Mesodermal cell (in vitro differentiated cells): Measurements from ENCODE around the gene TNXB.
"Not testable (repeated sequence)": the region's sequence is repeated elsewhere in the genome, so short reads cannot be mapped to it uniquely, and the experiment has no call there.

Experiments used
- H3K27ac ChIP-seq: 2 replicates; pipeline ENCODE4 v1.7.0; 2013; ENCODE audit warnings: mild to moderate bottlenecking, low read depth, low read length, moderate library complexity; ENCODE audit not compliant: severe bottlenecking
- H3K36me3 ChIP-seq: 2 replicates; pipeline ENCODE4 v1.7.1; 2013; ENCODE audit warnings: mild to moderate bottlenecking, low read length, moderate library complexity; ENCODE audit not compliant: control insufficient read depth, insufficient read depth
- H3K4me1 ChIP-seq: one replicate; pipeline ENCODE4 v1.7.1; 2013; ENCODE audit warnings: mild to moderate bottlenecking, low read length; ENCODE audit not compliant: insufficient read depth, control insufficient read depth, poor library complexity, severe bottlenecking
- H3K4me3 ChIP-seq: 2 replicates; pipeline ENCODE4 v1.7.0; 2013; ENCODE audit warnings: low read length, control low read depth, mild to moderate bottlenecking; ENCODE audit not compliant: insufficient read depth, poor library complexity, severe bottlenecking; ENCODE audit errors: extremely low read depth
- H3K9me3 ChIP-seq: 2 replicates; pipeline ENCODE4 v1.7.1; 2013; ENCODE audit warnings: mild to moderate bottlenecking, low read length, moderate library complexity; ENCODE audit not compliant: control insufficient read depth
- WGBS, 2 experiments: methylation state at CpG; one replicate each; pipeline ENCODE4 v1.1.5; 2013; ENCODE audit warnings: missing lambda C conversion rate in 2 of 2; ENCODE audit not compliant: insufficient coverage in 2 of 2; 5-methylcytosine and 5-hydroxymethylcytosine counted together

The TNXB gene

GRCh38 chr6:32070814-32071543 is 38.2 kb downstream of the TNXB start:
- no peak overlapping the region for H3K27ac ChIP-seq
- H3K9me3 ChIP-seq: no peaks in the 10 kb centered on the region
- H3K36me3 ChIP-seq: no peaks in the 10 kb centered on the region
- no peak overlapping the region for H3K4me3 ChIP-seq
- H3K4me1 ChIP-seq: peaks cover 7% of the 10 kb centered on the region
- 69 to 74% methylated on average over 12 to 15 of the region's 16 CpGs for WGBS, 2 experiments

DNA sequence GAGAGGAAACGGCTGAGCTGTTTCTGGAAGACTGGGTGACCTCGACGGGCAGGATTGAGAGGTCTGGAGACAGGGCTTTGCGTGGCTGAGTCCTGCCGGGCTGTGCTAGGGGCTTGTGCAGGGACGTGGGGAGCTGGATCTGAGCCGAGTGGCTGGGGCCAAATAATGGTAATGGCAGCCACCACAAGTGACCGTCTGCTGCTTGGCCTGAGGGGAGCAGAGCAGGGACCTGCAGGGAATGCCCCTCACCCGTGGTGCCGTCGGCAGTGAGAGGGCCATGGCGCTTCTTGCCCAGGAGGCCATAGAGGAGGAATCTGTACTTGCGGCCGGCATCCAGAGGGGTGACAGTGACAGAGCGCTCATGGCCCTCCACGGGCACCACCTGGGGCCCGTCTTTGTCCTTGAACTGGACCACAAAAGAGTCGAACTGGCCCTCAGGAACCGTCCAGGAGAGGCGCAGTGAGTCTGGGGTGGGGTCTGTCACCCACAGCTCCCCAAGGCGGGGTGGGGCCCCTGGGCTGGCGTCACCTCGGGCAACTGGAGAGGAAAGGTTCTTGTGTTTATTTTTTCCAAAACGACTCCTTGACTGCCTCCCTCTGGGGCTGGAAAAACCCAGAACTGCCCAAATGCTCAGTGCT is 39.1 kb downstream of the TNXB start:
- no peak overlapping the region for H3K4me3 ChIP-seq

GRCh38 chr6:32069460-32069859 is 39.7 kb downstream of the TNXB start:
- H3K4me3 ChIP-seq: no peak overlapping the region
- no peaks in the 10 kb centered on the region for H3K36me3 ChIP-seq
- H3K4me1 ChIP-seq: no peaks in the 10 kb centered on the region
- no peaks in the 10 kb centered on the region for H3K9me3 ChIP-seq
- no peak overlapping the region for H3K27ac ChIP-seq
- WGBS, 2 experiments: 95 to 96% methylated on average over 12 to 17 of the region's 17 CpGs

More for the DNA sequence above, 39.1 kb downstream of the TNXB start:
- H3K27ac ChIP-seq: no peak overlapping the region
- H3K36me3 ChIP-seq: no peaks in the 10 kb centered on the region
- no peaks in the 10 kb centered on the region for H3K9me3 ChIP-seq
- 94 to 96% methylated on average over 21 of the region's 24 CpGs for WGBS, 2 experiments
- H3K4me1 ChIP-seq: no peaks in the 10 kb centered on the region

DNA sequence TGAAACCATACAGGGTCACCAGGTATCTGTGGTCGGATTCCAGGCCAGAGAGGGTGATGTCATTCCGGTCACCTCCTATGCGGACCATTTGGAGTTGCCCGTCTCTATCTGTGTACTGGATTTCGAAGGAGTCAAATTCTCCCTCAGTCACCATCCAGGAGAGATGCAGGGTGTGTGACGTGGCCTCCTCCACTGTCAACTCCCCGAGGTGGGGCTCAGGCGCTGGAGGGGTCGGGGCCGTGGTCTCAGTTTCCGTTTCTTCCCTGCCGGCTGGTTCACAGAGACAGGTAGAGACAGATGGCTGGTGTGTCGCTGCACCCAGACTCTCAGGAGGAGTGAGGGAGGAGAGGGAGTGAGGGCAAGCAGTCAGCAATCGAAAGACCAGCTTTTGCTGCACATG is 40.3 kb downstream of the TNXB start:
- Histone ChIP-seq H3K4me3 (no peak overlapping the region), H3K9me3 (no peaks in the 10 kb centered on the region), H3K36me3 (no peaks in the 10 kb centered on the region), H3K27ac (no peak overlapping the region), H3K4me1 (no peaks in the 10 kb centered on the region)
- 88 to 91% methylated on average over 12 to 14 of the region's 14 CpGs for WGBS, 2 experiments

DNA sequence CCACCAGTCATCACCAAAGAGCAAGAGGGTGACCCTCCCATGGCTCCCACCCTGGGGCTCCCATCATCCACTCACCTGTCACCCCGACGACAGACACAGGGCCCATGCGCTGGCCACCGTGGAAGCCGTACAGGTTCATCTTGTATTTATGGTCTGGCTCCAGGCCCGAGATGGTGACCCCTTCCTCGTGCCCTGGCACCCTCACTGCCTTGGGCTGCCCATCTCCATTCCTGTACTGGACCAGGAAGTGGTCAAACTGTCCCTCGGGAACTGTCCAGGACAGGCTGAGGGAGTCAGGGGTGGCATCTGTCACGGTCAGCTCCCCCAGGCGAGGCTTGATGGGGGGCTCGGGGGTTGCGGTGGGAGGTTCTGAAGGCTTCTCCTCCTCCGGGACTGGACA is 40.8 kb downstream of the TNXB start:
- H3K4me3 ChIP-seq, H3K4me1 ChIP-seq, H3K27ac ChIP-seq, H3K9me3 ChIP-seq, H3K36me3 ChIP-seq: not testable (repeated sequence)
- 94 to 95% methylated on average over 12 of the region's 13 CpGs for WGBS, 2 experiments

GRCh38 chr6:32067521-32067920 is 41.6 kb downstream of the TNXB start:
- H3K36me3 ChIP-seq, H3K27ac ChIP-seq, H3K4me3 ChIP-seq, H3K4me1 ChIP-seq, H3K9me3 ChIP-seq: not testable (repeated sequence)
- WGBS, 2 experiments: 95 to 100% methylated on average over 7 to 11 of the region's 19 CpGs

GRCh38 chr6:32064706-32065105 is 44.4 kb downstream of the TNXB start:
- no peaks in the 10 kb centered on the region for H3K4me1 ChIP-seq
- H3K27ac ChIP-seq: no peak overlapping the region
- H3K36me3 ChIP-seq: no peaks in the 10 kb centered on the region
- H3K9me3 ChIP-seq: no peaks in the 10 kb centered on the region
- WGBS, 2 experiments: 89 to 95% methylated on average over 13 to 14 of the region's 14 CpGs
- H3K4me3 ChIP-seq: no peak overlapping the region

DNA sequence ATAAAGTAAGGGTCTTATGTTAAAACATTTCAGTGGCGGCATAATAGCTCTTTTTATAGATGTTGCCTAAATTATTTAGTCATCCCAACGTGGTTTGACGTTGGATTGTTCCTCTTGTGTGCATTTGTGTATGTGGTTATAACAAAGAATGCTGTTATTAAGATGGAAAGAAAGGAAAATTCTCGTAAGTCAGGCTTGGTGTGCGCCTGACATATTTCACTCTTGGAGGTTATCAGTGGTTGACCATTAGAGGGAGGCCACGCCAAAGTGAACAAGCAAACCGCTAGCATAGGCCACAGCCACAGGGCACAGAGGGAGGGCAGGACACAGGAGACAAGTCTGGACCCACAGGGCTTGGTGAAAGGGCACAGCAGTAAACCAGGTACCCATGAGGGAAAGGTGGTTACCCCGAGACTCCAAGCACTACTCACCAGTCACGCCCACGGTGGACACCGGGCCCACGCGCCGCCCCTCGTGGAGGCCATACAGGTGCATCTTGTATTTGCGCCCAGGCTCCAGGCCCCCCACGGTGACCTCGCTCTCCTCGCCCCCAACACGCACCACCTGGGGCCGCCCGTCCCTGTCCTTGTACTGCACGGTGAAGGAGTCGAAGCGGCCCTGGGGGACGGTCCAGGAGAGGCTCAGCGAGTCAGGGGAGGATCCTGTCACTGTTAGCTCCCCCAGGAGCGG is 48.0 kb downstream of the TNXB start:
- H3K27ac ChIP-seq: no peak overlapping the region
- H3K4me1 ChIP-seq: no peaks in the 10 kb centered on the region
- H3K36me3 ChIP-seq: no peaks in the 10 kb centered on the region
- 88 to 93% methylated on average over 8 to 16 of the region's 28 CpGs for WGBS, 2 experiments
- no peaks in the 10 kb centered on the region for H3K9me3 ChIP-seq
- H3K4me3 ChIP-seq: no peak overlapping the region

GRCh38 chr6:32058511-32058963 is 50.6 kb downstream of the TNXB start:
- Histone ChIP-seq H3K36me3 (no peaks in the 10 kb centered on the region), H3K27ac (no peak overlapping the region), H3K4me1 (no peaks in the 10 kb centered on the region), H3K4me3 (no peak overlapping the region), H3K9me3 (no peaks in the 10 kb centered on the region)
- WGBS, 2 experiments: 94% methylated on average over 11 of the region's 11 CpGs

GRCh38 chr6:32057966-32058365 is 51.2 kb downstream of the TNXB start:
- 95 to 97% methylated on average over 14 of the region's 17 CpGs for WGBS, 2 experiments
- H3K36me3 ChIP-seq: no peaks in the 10 kb centered on the region
- no peak overlapping the region for H3K4me3 ChIP-seq
- H3K4me1 ChIP-seq: no peaks in the 10 kb centered on the region
- no peak overlapping the region for H3K27ac ChIP-seq
- H3K9me3 ChIP-seq: no peaks in the 10 kb centered on the region

DNA sequence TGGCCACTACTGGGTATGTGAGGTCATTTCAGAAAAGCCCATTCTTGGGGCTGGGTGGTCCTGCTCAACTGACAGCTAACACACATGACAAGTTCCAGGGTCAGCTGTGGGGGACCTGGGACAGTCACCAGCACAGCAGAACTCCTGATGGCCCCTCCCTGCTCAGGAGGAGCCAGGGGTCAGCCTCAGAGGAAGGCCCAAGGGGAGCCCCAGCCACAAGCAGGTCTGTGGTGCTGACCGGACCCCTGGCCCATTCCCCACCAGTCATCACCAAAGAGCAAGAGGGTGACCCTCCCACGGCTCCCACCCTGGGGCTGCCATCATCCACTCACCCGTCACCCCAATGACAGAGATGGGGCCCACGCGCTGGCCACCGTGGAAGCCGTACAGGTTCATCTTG is 52.9 kb downstream of the TNXB start:
- H3K27ac ChIP-seq: no peak overlapping the region
- no peaks in the 10 kb centered on the region for H3K36me3 ChIP-seq
- H3K4me1 ChIP-seq: no peaks in the 10 kb centered on the region
- H3K4me3 ChIP-seq: no peak overlapping the region
- WGBS, 2 experiments: 93 to 100% methylated on average over 2 to 4 of the region's 7 CpGs
- no peaks in the 10 kb centered on the region for H3K9me3 ChIP-seq
